ENCODE measurements around the gene RNF144B.

Gene RNF144B

GRCh38 chr6:18410412-18410811 is 23.3 kb downstream of the RNF144B start:
- H3K27ac Mint-ChIP-seq, result no peak overlapping the region
- H3K9me3 Mint-ChIP-seq, result peaks cover 5% of the 10 kb centered on the region
- H3K27me3 Mint-ChIP-seq, result no peaks in the 10 kb centered on the region
- H3K36me3 Mint-ChIP-seq (ENCODE audit: low read depth), result peaks cover 18% of the 10 kb centered on the region
- H3K4me3 Mint-ChIP-seq, result no peak overlapping the region
- peaks cover 56% of the 10 kb centered on the region for H3K4me1 Mint-ChIP-seq (ENCODE audit: low read depth)

- H3K36me3 Mint-ChIP-seq (ENCODE audit: low read depth), result peaks cover 20% of the 10 kb centered on the region
- H3K9me3 Mint-ChIP-seq, result peaks cover 4% of the 10 kb centered on the region
- H3K27me3 Mint-ChIP-seq, result no peaks in the 10 kb centered on the region
- H3K27ac Mint-ChIP-seq, result peak overlapping the region; percentile 19
- peaks cover 45% of the 10 kb centered on the region for H3K4me1 Mint-ChIP-seq (ENCODE audit: low read depth)
- no peak overlapping the region for H3K4me3 Mint-ChIP-seq
These were observed 24.9 kb downstream of the RNF144B start for GRCh38 chr6:18412068-18412467.

GRCh38 chr6:18412644-18413043 is 25.5 kb downstream of the RNF144B start:
- Mint-ChIP-seq H3K9me3 (peaks cover 4% of the 10 kb centered on the region), H3K27me3 (no peaks in the 10 kb centered on the region), H3K27ac (peak overlapping the region; percentile 16), H3K4me1 (ENCODE audit: low read depth) (peaks cover 39% of the 10 kb centered on the region), H3K4me3 (no peak overlapping the region), H3K36me3 (ENCODE audit: low read depth) (peaks cover 20% of the 10 kb centered on the region)

GRCh38 chr6:18413381-18413780 is 26.2 kb downstream of the RNF144B start:
- no peaks in the 10 kb centered on the region for H3K27me3 Mint-ChIP-seq
- H3K4me3 Mint-ChIP-seq, result no peak overlapping the region
- no peak overlapping the region for H3K27ac Mint-ChIP-seq
- peaks cover 33% of the 10 kb centered on the region for H3K4me1 Mint-ChIP-seq (ENCODE audit: low read depth)
- H3K9me3 Mint-ChIP-seq, result peaks cover 4% of the 10 kb centered on the region
- H3K36me3 Mint-ChIP-seq (ENCODE audit: low read depth), result peaks cover 28% of the 10 kb centered on the region

GRCh38 chr6:18414116-18414515 is 27.0 kb downstream of the RNF144B start:
- Mint-ChIP-seq H3K36me3 (ENCODE audit: low read depth) (peaks cover 28% of the 10 kb centered on the region), H3K4me3 (no peak overlapping the region), H3K27ac (no peak overlapping the region), H3K9me3 (peaks cover 4% of the 10 kb centered on the region), H3K4me1 (ENCODE audit: low read depth) (peaks cover 33% of the 10 kb centered on the region), H3K27me3 (no peaks in the 10 kb centered on the region)

GRCh38 chr6:18415207-18415606 is 28.1 kb downstream of the RNF144B start:
- H3K27me3 Mint-ChIP-seq, result no peaks in the 10 kb centered on the region
- no peak overlapping the region for H3K4me3 Mint-ChIP-seq
- H3K36me3 Mint-ChIP-seq (ENCODE audit: low read depth), result peaks cover 28% of the 10 kb centered on the region
- H3K4me1 Mint-ChIP-seq (ENCODE audit: low read depth), result peaks cover 26% of the 10 kb centered on the region
- no peak overlapping the region for H3K27ac Mint-ChIP-seq
- H3K9me3 Mint-ChIP-seq, result peaks cover 4% of the 10 kb centered on the region

- no peak overlapping the region for H3K27ac Mint-ChIP-seq
- H3K9me3 Mint-ChIP-seq, result peaks cover 4% of the 10 kb centered on the region
- H3K27me3 Mint-ChIP-seq, result no peaks in the 10 kb centered on the region
- no peak overlapping the region for H3K4me3 Mint-ChIP-seq
- peaks cover 28% of the 10 kb centered on the region for H3K36me3 Mint-ChIP-seq (ENCODE audit: low read depth)
- H3K4me1 Mint-ChIP-seq (ENCODE audit: low read depth), result peaks cover 22% of the 10 kb centered on the region
These were observed 28.7 kb downstream of the RNF144B start for GRCh38 chr6:18415671-18416340.

- Mint-ChIP-seq H3K27ac (no peak overlapping the region), H3K4me1 (ENCODE audit: low read depth) (peaks cover 22% of the 10 kb centered on the region), H3K4me3 (no peak overlapping the region), H3K9me3 (peaks cover 4% of the 10 kb centered on the region), H3K27me3 (no peaks in the 10 kb centered on the region), H3K36me3 (ENCODE audit: low read depth) (peaks cover 28% of the 10 kb centered on the region)
These were observed 29.2 kb downstream of the RNF144B start for GRCh38 chr6:18416341-18416679.

- Mint-ChIP-seq H3K4me1 (ENCODE audit: low read depth) (peaks cover 7% of the 10 kb centered on the region), H3K27me3 (no peaks in the 10 kb centered on the region), H3K9me3 (peaks cover 6% of the 10 kb centered on the region), H3K36me3 (ENCODE audit: low read depth) (peaks cover 24% of the 10 kb centered on the region), H3K27ac (no peak overlapping the region), H3K4me3 (no peak overlapping the region)
These were observed 33.2 kb downstream of the RNF144B start for GRCh38 chr6:18420328-18420727.

- Mint-ChIP-seq H3K4me1 (ENCODE audit: low read depth) (peaks cover 24% of the 10 kb centered on the region), H3K9me3 (peaks cover 3% of the 10 kb centered on the region), H3K36me3 (ENCODE audit: low read depth) (peaks cover 10% of the 10 kb centered on the region), H3K27ac (no peak overlapping the region), H3K27me3 (no peaks in the 10 kb centered on the region), H3K4me3 (no peak overlapping the region)
These were observed 35.0 kb downstream of the RNF144B start for GRCh38 chr6:18422136-18422535.

GRCh38 chr6:18423426-18423825 is 36.3 kb downstream of the RNF144B start:
- Mint-ChIP-seq H3K27me3 (no peaks in the 10 kb centered on the region), H3K9me3 (peaks cover 3% of the 10 kb centered on the region), H3K4me3 (no peak overlapping the region), H3K36me3 (ENCODE audit: low read depth) (peaks cover 9% of the 10 kb centered on the region), H3K4me1 (ENCODE audit: low read depth) (peaks cover 26% of the 10 kb centered on the region), H3K27ac (no peak overlapping the region)

- Mint-ChIP-seq H3K27ac (no peak overlapping the region), H3K4me3 (no peak overlapping the region), H3K36me3 (ENCODE audit: low read depth) (peaks cover 10% of the 10 kb centered on the region), H3K27me3 (no peaks in the 10 kb centered on the region), H3K9me3 (peaks cover 3% of the 10 kb centered on the region), H3K4me1 (ENCODE audit: low read depth) (peaks cover 26% of the 10 kb centered on the region)
These were observed 37.1 kb downstream of the RNF144B start for GRCh38 chr6:18424201-18424600.

GRCh38 chr6:18425218-18425617 is 38.1 kb downstream of the RNF144B start:
- Mint-ChIP-seq H3K36me3 (ENCODE audit: low read depth) (peaks cover 10% of the 10 kb centered on the region), H3K27me3 (no peaks in the 10 kb centered on the region), H3K27ac (no peak overlapping the region), H3K9me3 (peaks cover 3% of the 10 kb centered on the region), H3K4me3 (no peak overlapping the region), H3K4me1 (ENCODE audit: low read depth) (peaks cover 26% of the 10 kb centered on the region)

GRCh38 chr6:18427296-18427695 is 40.1 kb downstream of the RNF144B start:
- H3K4me3 Mint-ChIP-seq, result no peak overlapping the region
- peaks cover 21% of the 10 kb centered on the region for H3K36me3 Mint-ChIP-seq (ENCODE audit: low read depth)
- peaks cover 33% of the 10 kb centered on the region for H3K4me1 Mint-ChIP-seq (ENCODE audit: low read depth)
- H3K9me3 Mint-ChIP-seq, result peaks cover 3% of the 10 kb centered on the region
- no peaks in the 10 kb centered on the region for H3K27me3 Mint-ChIP-seq
- H3K27ac Mint-ChIP-seq, result no peak overlapping the region

GRCh38 chr6:18429655-18430297 is 42.6 kb downstream of the RNF144B start:
- H3K9me3 Mint-ChIP-seq, result no peaks in the 10 kb centered on the region
- H3K36me3 Mint-ChIP-seq (ENCODE audit: low read depth), result peaks cover 21% of the 10 kb centered on the region
- no peaks in the 10 kb centered on the region for H3K27me3 Mint-ChIP-seq
- H3K4me1 Mint-ChIP-seq (ENCODE audit: low read depth), result peaks cover 39% of the 10 kb centered on the region
- no peak overlapping the region for H3K27ac Mint-ChIP-seq
- H3K4me3 Mint-ChIP-seq, result no peak overlapping the region

GRCh38 chr6:18431581-18431980 is 44.4 kb downstream of the RNF144B start:
- no peak overlapping the region for H3K27ac Mint-ChIP-seq
- H3K4me1 Mint-ChIP-seq (ENCODE audit: low read depth), result peaks cover 22% of the 10 kb centered on the region
- no peak overlapping the region for H3K4me3 Mint-ChIP-seq
- H3K9me3 Mint-ChIP-seq, result no peaks in the 10 kb centered on the region
- no peaks in the 10 kb centered on the region for H3K27me3 Mint-ChIP-seq
- peaks cover 26% of the 10 kb centered on the region for H3K36me3 Mint-ChIP-seq (ENCODE audit: low read depth)
